Mesenchymal stem cell (in vitro differentiated cells and primary cell): ENCODE measurements around the gene DPP10.
"Not testable (repeated sequence)": the region's sequence is repeated elsewhere in the genome, so short reads cannot be mapped to it uniquely, and the experiment has no call there.

Experiments
- DNase-seq: peaks from one replicate; pipeline ENCODE4 v3.0.0-alpha.2; 2013
- H2AFZ ChIP-seq: one replicate; pipeline ENCODE4 v1.6.1; 2013; ENCODE audit warnings: low read depth, mild to moderate bottlenecking, control low read depth, inconsistent platforms, low read length, moderate library complexity
- H2AK5ac ChIP-seq: 2 replicates; pipeline ENCODE4 v1.6.1; 2013; ENCODE audit warnings: low read length, moderate library complexity, mild to moderate bottlenecking, inconsistent platforms; ENCODE audit not compliant: severe bottlenecking
- H2BK120ac ChIP-seq: one replicate; pipeline ENCODE4 v1.6.1; 2013; ENCODE audit warnings: low read depth, mild to moderate bottlenecking, inconsistent platforms, low read length, moderate library complexity
- H2BK12ac ChIP-seq, 2 experiments: one replicate each; pipeline ENCODE4 v1.6.1; 2013; ENCODE audit warnings: inconsistent platforms in 2 of 2, low read length in 2 of 2, mild to moderate bottlenecking in 2 of 2, moderate library complexity in 2 of 2, control low read depth in 1 of 2
- H2BK15ac ChIP-seq: one replicate; pipeline ENCODE4 v1.6.1; 2013; ENCODE audit warnings: mild to moderate bottlenecking, low read depth, inconsistent platforms; ENCODE audit not compliant: poor library complexity, severe bottlenecking
- H2BK5ac ChIP-seq: 2 replicates; pipeline ENCODE4 v1.6.1; 2013; ENCODE audit warnings: low read depth, mild to moderate bottlenecking, low read length, control low read depth, inconsistent platforms; ENCODE audit not compliant: poor library complexity, severe bottlenecking
- H3K14ac ChIP-seq, 2 experiments: one replicate each; pipeline ENCODE4 v1.6.1; 2013; ENCODE audit warnings: inconsistent platforms in 2 of 2, low read length in 2 of 2, control low read depth in 1 of 2, mild to moderate bottlenecking in 1 of 2, moderate library complexity in 1 of 2
- H3K18ac ChIP-seq, 2 experiments: one replicate each; pipeline ENCODE4 v1.6.1; 2013; ENCODE audit warnings: inconsistent platforms in 2 of 2, low read length in 2 of 2, control low read depth in 1 of 2, low read depth in 1 of 2, mild to moderate bottlenecking in 1 of 2
- H3K23ac ChIP-seq, 2 experiments: one replicate each; pipeline ENCODE4 v1.6.1; 2013; ENCODE audit warnings: inconsistent platforms in 2 of 2, low read length in 2 of 2, mild to moderate bottlenecking in 2 of 2, moderate library complexity in 2 of 2, control low read depth in 1 of 2
- H3K27ac ChIP-seq: 2 replicates; pipeline ENCODE4 v1.5.1; 2013; ENCODE audit warnings: mild to moderate bottlenecking, moderate library complexity, low read length, control low read depth, inconsistent platforms; ENCODE audit not compliant: poor library complexity, severe bottlenecking
- H3K27me3 ChIP-seq, 2 experiments: 2 replicates each; pipeline versions ENCODE4 v1.6.1 to v1.7.0; 2013; ENCODE audit warnings: low read length in 2 of 2, mild to moderate bottlenecking in 2 of 2, moderate library complexity in 2 of 2, control low read depth in 1 of 2, inconsistent platforms in 1 of 2; ENCODE audit not compliant: control insufficient read depth in 1 of 2, insufficient read depth in 1 of 2
- H3K36me3 ChIP-seq, 2 experiments: 2 replicates each; pipeline versions ENCODE4 v1.6.1 to v1.7.0; 2013; ENCODE audit warnings: low read length in 2 of 2, control low read depth in 1 of 2, inconsistent platforms in 1 of 2, low read depth in 1 of 2, mild to moderate bottlenecking in 1 of 2; ENCODE audit not compliant: insufficient read depth in 2 of 2, control insufficient read depth in 1 of 2
- H3K4ac ChIP-seq, 2 experiments: one replicate each; pipeline ENCODE4 v1.6.1; 2013; ENCODE audit warnings: inconsistent platforms in 2 of 2, low read length in 2 of 2, mild to moderate bottlenecking in 2 of 2, moderate library complexity in 2 of 2, control low read depth in 1 of 2, low read depth in 1 of 2
- H3K4me1 ChIP-seq: 2 replicates; pipeline ENCODE4 v1.6.1; 2013; ENCODE audit warnings: low read depth, low read length, control low read depth; ENCODE audit not compliant: control insufficient read depth, insufficient read depth
- H3K4me2 ChIP-seq: 2 replicates; pipeline ENCODE4 v1.6.1; 2013; ENCODE audit warnings: low read length, mild to moderate bottlenecking, inconsistent platforms; ENCODE audit not compliant: poor library complexity, severe bottlenecking
- H3K4me3 ChIP-seq, 2 experiments: 2 replicates each; pipeline versions ENCODE4 v1.5.1 to v1.7.0; 2013; ENCODE audit warnings: low read length in 2 of 2, mild to moderate bottlenecking in 2 of 2, control low read depth in 1 of 2, low read depth in 1 of 2; ENCODE audit not compliant: insufficient read depth in 1 of 2
- H3K79me1 ChIP-seq: replicated peaks from 2 replicates; pipeline ENCODE4 v1.6.1; 2013; ENCODE audit warnings: mild to moderate bottlenecking, control low read depth, low read length, inconsistent platforms; ENCODE audit not compliant: poor library complexity, severe bottlenecking
- H3K9ac ChIP-seq: 2 replicates; pipeline ENCODE4 v1.7.0; 2013; ENCODE audit warnings: mild to moderate bottlenecking, low read length, moderate library complexity
- H3K9me3 ChIP-seq: 2 replicates; pipeline ENCODE4 v1.7.0; 2013; ENCODE audit warnings: mild to moderate bottlenecking, low read length; ENCODE audit not compliant: control insufficient read depth
- H4K8ac ChIP-seq: one replicate; pipeline ENCODE4 v1.6.1; 2013; ENCODE audit warnings: inconsistent platforms, mild to moderate bottlenecking, low read length, moderate library complexity
- H4K91ac ChIP-seq: one replicate; pipeline ENCODE4 v1.6.1; 2013; ENCODE audit warnings: mild to moderate bottlenecking, low read length, inconsistent platforms
- WGBS: methylation state at CpG from one replicate; pipeline ENCODE4 v1.1.7; 2013; ENCODE audit warnings: mixed read lengths; 5-methylcytosine and 5-hydroxymethylcytosine counted together

Gene DPP10

DNA sequence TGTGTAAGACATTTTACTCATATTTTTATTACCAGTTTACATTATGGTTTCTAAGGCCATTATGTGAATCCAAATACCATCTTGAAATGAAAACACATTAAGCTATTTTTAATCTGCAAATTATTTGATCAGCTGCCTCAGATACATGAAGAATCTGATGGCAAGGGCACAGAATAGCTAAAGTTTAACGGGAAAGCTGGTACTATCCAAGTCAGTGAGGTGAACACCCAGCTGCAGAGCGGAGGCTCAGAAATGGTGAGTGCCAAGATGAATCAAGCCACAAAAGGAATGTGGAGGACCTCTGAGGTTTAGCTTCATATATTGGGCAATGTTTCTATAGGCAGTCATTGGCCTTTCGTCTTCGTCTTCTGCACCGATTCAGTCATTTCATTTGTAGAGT lies 75.1 kb downstream of the DPP10 start:
- Histone ChIP-seq H3K4me1 (no peaks in the 10 kb centered on the region), H2BK15ac (no peak overlapping the region), H2AK5ac (no peak overlapping the region), H3K9ac (no peak overlapping the region), H3K14ac (no peak overlapping the region), H2BK12ac (no peak overlapping the region), H3K27me3 (no peaks in the 10 kb centered on the region), H3K4ac (no peak overlapping the region), H3K9me3 (no peaks in the 10 kb centered on the region), H2BK120ac (no peak overlapping the region), H3K27ac (no peak overlapping the region), H3K4me2 (no peak overlapping the region), H3K36me3 (no peaks in the 10 kb centered on the region), H3K4me3 (no peak overlapping the region), H3K79me1 (no peaks in the 10 kb centered on the region), H2BK5ac (no peak overlapping the region), H4K8ac (no peak overlapping the region), H3K23ac (no peak overlapping the region), H2AFZ (no peak overlapping the region), H4K91ac (no peak overlapping the region), H3K18ac (no peak overlapping the region)
- no peak for DNase-seq
- 80% methylated on average over 2 of the region's 5 CpGs for WGBS

DNA sequence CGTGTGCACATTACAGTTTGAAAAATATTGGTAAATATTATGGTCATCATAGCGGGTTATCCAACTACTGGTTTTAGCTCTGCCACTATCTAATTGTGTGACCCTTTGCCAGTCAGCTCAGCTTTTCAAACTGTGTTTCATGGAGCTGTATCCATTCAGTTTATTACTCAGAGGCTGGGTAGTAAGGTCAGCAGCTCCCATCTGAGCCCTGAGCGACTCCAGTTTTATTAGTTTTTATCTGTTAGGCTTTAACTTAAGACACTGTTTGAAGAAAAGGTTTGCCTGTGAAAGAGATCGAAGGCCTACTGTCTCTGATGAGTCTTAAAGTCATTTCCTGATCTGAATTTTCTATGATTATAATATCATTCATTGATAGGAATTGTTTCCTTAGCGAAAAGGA lies 76.3 kb downstream of the DPP10 start:
- no peak overlapping the region for H4K91ac ChIP-seq
- no peak overlapping the region for H3K9ac ChIP-seq
- H2AK5ac ChIP-seq, result no peak overlapping the region
- H3K27me3 ChIP-seq, result no peaks in the 10 kb centered on the region
- no peak overlapping the region for H2BK120ac ChIP-seq
- H3K4me2 ChIP-seq, result no peak overlapping the region
- H2BK15ac ChIP-seq, result no peak overlapping the region
- no peak overlapping the region for H3K4me3 ChIP-seq
- H3K79me1 ChIP-seq, result no peaks in the 10 kb centered on the region
- no peak overlapping the region for H4K8ac ChIP-seq
- 84% methylated on average over 3 of the region's 5 CpGs for WGBS
- no peaks in the 10 kb centered on the region for H3K9me3 ChIP-seq
- no peak overlapping the region for H3K23ac ChIP-seq
- H3K4ac ChIP-seq, result no peak overlapping the region
- no peak overlapping the region for H2BK12ac ChIP-seq
- no peak for DNase-seq
- no peak overlapping the region for H3K27ac ChIP-seq
- H3K4me1 ChIP-seq, result no peaks in the 10 kb centered on the region
- H3K36me3 ChIP-seq, result no peaks in the 10 kb centered on the region
- H3K18ac ChIP-seq, result no peak overlapping the region
- H3K14ac ChIP-seq, result no peak overlapping the region
- no peak overlapping the region for H2AFZ ChIP-seq
- H2BK5ac ChIP-seq, result no peak overlapping the region

DNA sequence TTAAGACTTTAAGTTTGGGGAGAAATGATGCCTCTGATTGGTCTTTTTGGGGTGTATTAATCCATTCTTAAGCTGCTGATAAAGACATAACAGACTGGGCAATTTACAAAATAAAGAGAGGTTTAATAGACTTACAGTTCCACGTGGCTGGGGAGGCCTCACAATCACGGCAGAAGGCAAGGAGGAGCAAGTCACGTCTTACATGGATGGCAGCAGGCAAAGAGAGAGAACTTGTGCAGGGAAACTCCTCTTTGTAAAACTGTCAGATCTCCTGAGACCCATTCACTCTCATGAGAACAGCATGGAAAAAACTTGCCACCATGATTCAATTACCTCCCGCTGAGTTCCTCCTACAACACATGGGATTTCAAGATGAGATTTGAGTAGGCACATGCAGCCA lies 80.2 kb downstream of the DPP10 start:
- not testable (repeated sequence) for H3K79me1 ChIP-seq, H3K18ac ChIP-seq, H2BK5ac ChIP-seq, H4K91ac ChIP-seq, H2BK12ac ChIP-seq, H3K23ac ChIP-seq, H2BK120ac ChIP-seq, H3K9ac ChIP-seq, H2AK5ac ChIP-seq, H4K8ac ChIP-seq, DNase-seq, H3K14ac ChIP-seq, H3K36me3 ChIP-seq, H3K27ac ChIP-seq, H3K4me3 ChIP-seq, H2AFZ ChIP-seq, H3K4me2 ChIP-seq, H2BK15ac ChIP-seq, H3K4me1 ChIP-seq, H3K9me3 ChIP-seq, H3K27me3 ChIP-seq, H3K4ac ChIP-seq
- 71% methylated on average over 4 of the region's 4 CpGs for whole genome bisulfite sequencing

DNA sequence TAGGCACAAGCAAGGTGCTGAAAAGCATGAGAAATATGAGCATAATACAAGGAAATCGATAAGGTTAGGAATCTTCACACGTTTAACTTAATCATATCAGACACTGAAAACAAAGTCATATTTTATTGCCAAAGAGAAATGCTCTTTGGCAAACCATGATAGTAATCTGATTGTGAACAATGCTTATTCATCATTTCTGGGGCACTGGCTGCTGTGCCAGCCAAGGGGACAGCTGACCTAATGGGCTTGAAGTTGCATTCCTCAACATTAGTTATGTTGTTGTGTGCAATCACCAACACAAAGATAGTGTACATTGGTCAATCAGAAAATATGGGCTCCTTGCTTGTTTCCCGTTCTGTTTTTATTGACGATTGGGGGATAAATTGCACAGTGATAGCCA lies 83.5 kb downstream of the DPP10 start:
- WGBS, result no CpG with 5 or more reads among the region's 4 CpGs
- no peak overlapping the region for H2AFZ ChIP-seq
- no peak overlapping the region for H3K27ac ChIP-seq
- H2BK5ac ChIP-seq, result no peak overlapping the region
- no peak overlapping the region for H2BK15ac ChIP-seq
- no peak overlapping the region for H4K8ac ChIP-seq
- H3K4me2 ChIP-seq, result no peak overlapping the region
- no peak overlapping the region for H3K23ac ChIP-seq
- H2AK5ac ChIP-seq, result no peak overlapping the region
- no peak overlapping the region for H2BK12ac ChIP-seq
- no peak overlapping the region for H3K14ac ChIP-seq
- H3K4ac ChIP-seq, result no peak overlapping the region
- no peak overlapping the region for H3K4me3 ChIP-seq
- no peaks in the 10 kb centered on the region for H3K79me1 ChIP-seq
- no peak overlapping the region for H3K9ac ChIP-seq
- DNase-seq, result no peak
- H3K27me3 ChIP-seq, result no peaks in the 10 kb centered on the region
- no peaks in the 10 kb centered on the region for H3K36me3 ChIP-seq
- H2BK120ac ChIP-seq, result no peak overlapping the region
- H3K18ac ChIP-seq, result no peak overlapping the region
- no peak overlapping the region for H4K91ac ChIP-seq
- no peaks in the 10 kb centered on the region for H3K4me1 ChIP-seq
- H3K9me3 ChIP-seq, result no peaks in the 10 kb centered on the region
